Breast epithelium (tissue), 4 donors: ENCODE data around the gene WDR5B. TPM values are rescaled to one million over a fixed set of nuclear protein-coding genes. Genes with fewer than 3 reads are reported as not detected.

Experiments used
- DNase-seq, 2 donors: peaks; one replicate each; pipeline ENCODE4 v3.0.0-alpha.2; 2019; ENCODE audit warnings: low spot score in 2 of 2
- H3K27ac ChIP-seq, 2 donors: fragments of 200-600 bp; sonication (generic) in 1 of 2; one replicate each; pipeline ENCODE4 v1.5.1; 2016 to 2019; ENCODE audit warnings: mild to moderate bottlenecking in 1 of 2
- H3K27me3 ChIP-seq, 2 donors: fragments of 200-600 bp; sonication (generic) in 1 of 2; one replicate each; pipeline versions ENCODE4 v1.5.1 to v1.6.0; 2017 to 2019; ENCODE audit warnings: control low read depth in 1 of 2, mild to moderate bottlenecking in 1 of 2
- H3K36me3 ChIP-seq: fragments of 200-600 bp; one replicate; pipeline ENCODE4 v1.5.1; 2019
- H3K4me1 ChIP-seq, 2 donors: fragments of 200-600 bp; sonication (generic); one replicate each; pipeline ENCODE4 v1.5.1; 2016 to 2019; ENCODE audit warnings: control low read depth in 1 of 2
- H3K4me3 ChIP-seq, 3 donors: fragments of 200-600 bp; sonication (generic); 1 replicate in 2 of 3; 2 replicates in 1 of 3; pipeline ENCODE4 v1.5.1; 2016 to 2019; ENCODE audit warnings: mild to moderate bottlenecking in 3 of 3, moderate library complexity in 2 of 3
- H3K9me3 ChIP-seq, 2 donors: fragments of 200-600 bp; sonication (generic) in 1 of 2; one replicate each; pipeline ENCODE4 v1.5.1; 2016 to 2019; ENCODE audit warnings: control low read depth in 1 of 2
- CTCF ChIP-seq, 3 donors: fragments of 450-650 bp; IDR thresholded peaks; one replicate each; pipeline ENCODE4 v1.5.1; 2016 to 2017; ENCODE audit warnings: antibody characterized with exemption in 3 of 3, mild to moderate bottlenecking in 3 of 3, moderate library complexity in 3 of 3
- POLR2A ChIP-seq: fragments of 450-650 bp; IDR thresholded peaks from one replicate; pipeline ENCODE4 v1.6.1; 2016; ENCODE audit warnings: antibody characterized with exemption, mild to moderate bottlenecking, moderate library complexity
- POLR2AphosphoS5 ChIP-seq, 3 donors: sonication (generic); formaldehyde crosslinking; IDR thresholded peaks; one replicate each; pipeline ENCODE4 v1.6.1; 2017; ENCODE audit warnings: antibody characterized with exemption in 3 of 3
- intact Hi-C: fragments of 100-400 bp; cut with DNase I; formaldehyde crosslinking; loops from one replicate; pipeline ENCODE4 v1.15.1; 2023; ENCODE audit warnings: low total_unique reads
- total RNA-seq, 3 donors: library from RNA; depleted of rRNA; stranded (reverse); fragments of >200 nt; gene quantifications; one replicate each; pipeline ENCODE4 v1.1.0, GENCODE V29; 2016

Gene WDR5B
- total RNA-seq, 3 donors from 2014 or later: 4.0 to 8.0 (median 6.2) TPM

- Histone ChIP-seq H3K36me3 (no peaks in the 10 kb centered on the region), H3K9me3 (no peaks in the 10 kb centered on the region), H3K4me3 (no peak overlapping the region), H3K27ac (no peak overlapping the region), H3K27me3 (no peaks in the 10 kb centered on the region), H3K4me1 (no peaks in the 10 kb centered on the region)
- intact Hi-C loops: no loop called here
- no peak for TF ChIP-seq POLR2AphosphoS5 (IDR thresholded peaks at IDR 0.05)
- TF ChIP-seq CTCF (IDR thresholded peaks at IDR 0.05): peak; percentile 28 to 59 (median 58)
- DNase-seq: no peak
Observed at GRCh38 chr3:122392868-122393844, 22.7 kb downstream of the WDR5B start.

- Histone ChIP-seq H3K9me3 (no peaks in the 10 kb centered on the region), H3K4me1 (no peaks in the 10 kb centered on the region), H3K36me3 (no peaks in the 10 kb centered on the region), H3K4me3 (no peak overlapping the region), H3K27me3 (no peaks in the 10 kb centered on the region), H3K27ac (no peak overlapping the region)
- no peak for TF ChIP-seq POLR2AphosphoS5 (IDR thresholded peaks at IDR 0.05)
- TF ChIP-seq POLR2A: no peak
- no peak for TF ChIP-seq CTCF (IDR thresholded peaks at IDR 0.05)
- intact Hi-C loops: no loop called here
- no peak for DNase-seq
Observed at GRCh38 chr3:122391681-122392446, 24.0 kb downstream of the WDR5B start.

GRCh38 chr3:122390665-122391064 lies 25.2 kb downstream of the WDR5B start:
- H3K4me1 ChIP-seq: no peaks in the 10 kb centered on the region
- TF ChIP-seq CTCF (IDR thresholded peaks at IDR 0.05) (no peak), POLR2AphosphoS5 (IDR thresholded peaks at IDR 0.05) (no peak), POLR2A (no peak)
- no peaks in the 10 kb centered on the region for H3K36me3 ChIP-seq
- no peak for DNase-seq
- H3K9me3 ChIP-seq: no peaks in the 10 kb centered on the region
- H3K27me3 ChIP-seq: no peaks in the 10 kb centered on the region
- H3K4me3 ChIP-seq: no peak overlapping the region
- intact Hi-C loops: no loop called here
- no peak overlapping the region for H3K27ac ChIP-seq

- TF ChIP-seq POLR2AphosphoS5 (IDR thresholded peaks at IDR 0.05) (no peak), POLR2A (no peak), CTCF (IDR thresholded peaks at IDR 0.05) (no peak)
- H3K9me3 ChIP-seq: no peaks in the 10 kb centered on the region
- intact Hi-C loops: no loop called here
- DNase-seq: no peak
- H3K27ac ChIP-seq: no peak overlapping the region
- H3K4me3 ChIP-seq: no peak overlapping the region
- H3K27me3 ChIP-seq: no peaks in the 10 kb centered on the region
- no peaks in the 10 kb centered on the region for H3K36me3 ChIP-seq
- H3K4me1 ChIP-seq: no peaks in the 10 kb centered on the region
Observed at GRCh38 chr3:122389892-122390291, 26.0 kb downstream of the WDR5B start.

DNA sequence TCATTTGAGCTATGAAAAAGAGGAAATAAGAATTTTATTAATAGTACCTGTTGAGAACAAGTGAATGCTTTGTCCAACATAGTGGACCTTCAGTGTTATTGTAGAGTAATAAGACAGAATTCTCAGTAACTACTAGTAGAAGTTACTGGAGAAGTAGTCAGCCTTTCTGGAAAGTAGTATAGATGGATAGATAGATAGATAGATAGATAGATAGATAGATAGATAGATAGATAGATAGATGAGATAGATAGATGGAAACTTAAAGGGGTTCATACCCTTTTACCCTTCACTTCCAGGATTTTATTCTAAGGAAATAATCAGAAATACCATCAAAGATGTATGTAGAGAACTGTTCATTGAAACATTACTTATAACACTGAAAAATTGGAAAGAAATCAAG lies 26.7 kb downstream of the WDR5B start:
- H3K27ac ChIP-seq: no peak overlapping the region
- no peaks in the 10 kb centered on the region for H3K4me1 ChIP-seq
- no peak for DNase-seq
- no peaks in the 10 kb centered on the region for H3K9me3 ChIP-seq
- H3K4me3 ChIP-seq: no peak overlapping the region
- H3K36me3 ChIP-seq: no peaks in the 10 kb centered on the region
- intact Hi-C loops: no loop called here
- H3K27me3 ChIP-seq: no peaks in the 10 kb centered on the region
- TF ChIP-seq CTCF (IDR thresholded peaks at IDR 0.05): no peak
- no peak for TF ChIP-seq POLR2A
- TF ChIP-seq POLR2AphosphoS5 (IDR thresholded peaks at IDR 0.05): no peak
